ENCODE data around the gene EXD3.

Gene EXD3

DNA sequence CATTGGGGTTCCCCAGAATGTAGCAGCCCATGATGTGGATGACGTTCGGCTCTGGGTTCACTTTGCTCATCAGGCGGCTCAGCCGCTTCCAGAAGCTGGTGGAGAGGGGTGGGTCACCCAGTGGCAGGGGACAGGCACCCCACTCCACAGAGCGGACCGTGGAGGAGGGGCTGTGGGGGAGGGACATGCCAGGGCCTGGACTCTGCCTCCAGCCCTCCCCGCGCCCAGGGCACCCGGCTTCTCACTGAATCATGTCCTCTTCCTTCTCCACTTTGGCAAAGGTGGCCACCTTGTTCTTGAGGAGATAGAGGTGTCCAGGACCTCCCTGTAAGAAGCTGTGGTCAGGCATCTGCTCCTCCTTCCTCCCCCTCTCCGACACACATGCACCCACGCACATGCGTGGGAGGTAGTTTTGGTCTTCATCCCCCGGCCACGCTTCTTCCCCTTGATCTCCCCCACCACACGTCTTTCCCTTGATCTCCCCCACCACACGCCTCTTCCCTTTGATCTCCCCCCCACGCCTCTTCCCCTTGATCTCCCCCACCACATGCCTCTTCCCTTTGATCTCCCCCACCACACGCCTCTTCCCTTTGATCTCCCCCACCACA lies 27.1 kb upstream of the EXD3 start:
- no peak overlapping the region for H3K4me3 ChIP-seq (ENCODE audit: low read depth in 1 of 2, low read length in 2 of 2)
- H3K36me3 ChIP-seq (ENCODE audit: insufficient read depth, low read length) = no peaks in the 10 kb centered on the region
- no peaks in the 10 kb centered on the region for H3K9me3 ChIP-seq (ENCODE audit: low read length)
- no peak overlapping the region for H3K9ac ChIP-seq (ENCODE audit: low read length)
- H3K27me3 ChIP-seq (ENCODE audit: control insufficient read depth in 1 of 2, insufficient read depth in 2 of 2, low read length in 2 of 2) = no peaks in the 10 kb centered on the region
- peaks cover 8% of the 10 kb centered on the region for H3K4me1 ChIP-seq (ENCODE audit: insufficient read depth, low read length)
- H3K27ac ChIP-seq (ENCODE audit: low read depth, low read length) = no peak overlapping the region

DNA sequence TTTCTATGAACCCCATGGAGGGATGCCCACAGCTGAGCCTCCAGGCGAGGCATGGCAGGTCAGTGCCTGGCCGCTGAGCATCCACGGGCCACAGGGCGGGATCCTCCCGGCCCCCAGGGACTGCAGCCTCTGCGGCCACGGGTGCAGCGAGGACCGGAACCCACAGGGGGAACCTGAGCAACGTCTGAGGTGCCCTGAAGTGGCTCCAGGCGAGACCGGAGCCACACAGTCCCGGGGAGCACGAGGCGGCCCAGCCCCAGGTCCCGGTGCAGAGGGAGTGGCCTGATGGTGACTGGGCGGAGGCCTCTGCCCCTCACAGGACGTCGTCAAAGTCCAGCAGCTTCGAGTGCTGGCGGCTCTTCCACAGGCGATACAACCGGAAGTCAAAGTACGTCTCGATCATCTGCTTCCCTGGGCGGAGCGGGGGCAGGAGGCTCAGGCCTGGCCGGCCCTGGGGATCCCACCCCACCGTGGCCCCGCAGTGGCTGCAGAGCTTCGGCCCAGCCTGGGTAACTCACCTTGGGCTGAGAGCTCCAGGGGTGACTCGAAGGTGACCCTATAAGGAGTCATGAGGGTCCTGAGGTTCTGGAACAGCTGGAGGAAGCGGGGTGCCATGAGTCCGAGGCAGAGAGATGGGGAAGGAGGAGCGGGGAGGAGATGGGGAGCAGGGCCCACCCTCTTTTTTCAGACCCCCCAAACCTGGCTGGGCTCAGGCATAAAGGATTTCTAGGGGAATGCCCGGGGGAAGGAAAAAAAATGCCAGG lies 26.3 kb upstream of the EXD3 start:
- Histone ChIP-seq H3K36me3 (ENCODE audit: insufficient read depth, low read length) (no peaks in the 10 kb centered on the region), H3K9me3 (ENCODE audit: low read length) (no peaks in the 10 kb centered on the region), H3K4me3 (ENCODE audit: low read depth in 1 of 2, low read length in 2 of 2) (no peak overlapping the region), H3K4me1 (ENCODE audit: insufficient read depth, low read length) (peaks cover under 1% of the 10 kb centered on the region), H3K27ac (ENCODE audit: low read depth, low read length) (no peak overlapping the region), H3K9ac (ENCODE audit: low read length) (no peak overlapping the region), H3K27me3 (ENCODE audit: control insufficient read depth in 1 of 2, insufficient read depth in 2 of 2, low read length in 2 of 2) (peaks cover 0 to under 1% of the 10 kb centered on the region in 2 donors)

DNA sequence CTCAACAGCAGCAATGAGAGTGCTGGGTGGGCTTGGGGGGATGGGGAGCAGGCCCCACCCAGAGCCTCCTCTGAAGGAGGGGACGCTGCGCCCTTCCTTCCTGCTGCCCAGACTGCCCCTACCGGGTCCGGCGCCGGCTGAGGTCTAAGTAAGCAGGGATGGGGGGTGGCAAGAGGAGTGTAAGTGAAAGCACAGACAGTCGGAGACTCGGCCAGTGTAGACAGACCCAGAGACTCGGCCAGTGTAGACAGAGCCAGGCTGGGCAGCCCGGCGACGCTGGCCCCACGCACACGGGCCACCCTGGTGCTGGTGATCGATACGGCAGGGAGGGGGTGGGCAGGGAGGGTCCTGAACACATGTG lies 25.6 kb upstream of the EXD3 start:
- H3K27me3 ChIP-seq (ENCODE audit: control insufficient read depth in 1 of 2, insufficient read depth in 2 of 2, low read length in 2 of 2) = peaks cover 0 to 4% of the 10 kb centered on the region in 2 donors
- H3K9ac ChIP-seq (ENCODE audit: low read length) = no peak overlapping the region
- no peaks in the 10 kb centered on the region for H3K9me3 ChIP-seq (ENCODE audit: low read length)
- H3K36me3 ChIP-seq (ENCODE audit: insufficient read depth, low read length) = no peaks in the 10 kb centered on the region
- H3K4me1 ChIP-seq (ENCODE audit: insufficient read depth, low read length) = no peaks in the 10 kb centered on the region
- no peak overlapping the region for H3K27ac ChIP-seq (ENCODE audit: low read depth, low read length)
- H3K4me3 ChIP-seq (ENCODE audit: low read depth in 1 of 2, low read length in 2 of 2) = no peak overlapping the region

DNA sequence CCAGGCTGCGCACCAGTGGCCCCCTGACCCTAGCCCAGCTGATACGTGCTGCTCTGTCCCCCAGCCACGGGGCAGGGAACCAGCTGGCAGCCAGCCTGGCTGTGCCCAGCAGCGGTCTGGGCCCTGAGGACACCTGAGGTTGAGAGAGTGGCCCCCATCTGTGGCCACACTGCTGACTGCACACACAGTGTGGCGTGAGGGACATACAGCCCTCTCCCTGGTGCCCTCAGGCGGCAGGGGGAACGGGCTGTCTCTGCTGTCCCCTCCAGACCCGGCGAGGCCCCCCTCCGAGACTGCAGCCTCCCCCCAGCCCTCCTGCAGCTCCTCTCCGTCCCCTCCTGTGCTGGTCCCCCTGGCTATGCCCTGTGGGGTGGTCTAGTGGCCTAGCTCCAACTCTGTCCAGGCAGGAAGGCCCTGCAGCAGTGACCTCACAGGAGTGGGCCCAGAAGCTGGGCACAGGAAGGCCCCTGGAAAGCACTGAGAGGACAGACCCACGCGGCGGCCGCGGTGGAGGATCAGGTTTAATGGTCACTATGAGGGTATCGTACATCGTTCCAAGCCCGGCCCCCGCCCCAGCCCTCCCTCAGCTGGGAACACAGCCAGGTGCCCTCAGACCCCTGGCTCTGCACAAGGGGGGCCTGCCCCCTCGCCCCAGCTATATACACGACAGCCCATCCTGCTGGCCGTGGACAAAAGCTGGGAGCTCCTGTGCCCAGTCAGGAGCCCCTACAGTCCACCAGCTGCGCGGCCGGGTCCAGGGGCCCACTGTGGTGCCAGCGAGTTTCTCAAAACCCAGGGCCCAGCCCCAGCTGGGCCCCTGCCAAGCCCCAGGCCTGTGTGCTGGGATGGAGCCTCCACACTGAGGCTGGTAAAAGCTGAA lies 25.0 kb upstream of the EXD3 start:
- no peaks in the 10 kb centered on the region for H3K9me3 ChIP-seq (ENCODE audit: low read length)
- no peaks in the 10 kb centered on the region for H3K36me3 ChIP-seq (ENCODE audit: insufficient read depth, low read length)
- H3K4me3 ChIP-seq (ENCODE audit: low read depth in 1 of 2, low read length in 2 of 2) = no peak overlapping the region
- no peaks in the 10 kb centered on the region for H3K4me1 ChIP-seq (ENCODE audit: insufficient read depth, low read length)
- H3K27me3 ChIP-seq (ENCODE audit: control insufficient read depth in 1 of 2, insufficient read depth in 2 of 2, low read length in 2 of 2) = peaks cover 0 to 4% of the 10 kb centered on the region in 2 donors
- H3K9ac ChIP-seq (ENCODE audit: low read length) = no peak overlapping the region
- no peak overlapping the region for H3K27ac ChIP-seq (ENCODE audit: low read depth, low read length)

DNA sequence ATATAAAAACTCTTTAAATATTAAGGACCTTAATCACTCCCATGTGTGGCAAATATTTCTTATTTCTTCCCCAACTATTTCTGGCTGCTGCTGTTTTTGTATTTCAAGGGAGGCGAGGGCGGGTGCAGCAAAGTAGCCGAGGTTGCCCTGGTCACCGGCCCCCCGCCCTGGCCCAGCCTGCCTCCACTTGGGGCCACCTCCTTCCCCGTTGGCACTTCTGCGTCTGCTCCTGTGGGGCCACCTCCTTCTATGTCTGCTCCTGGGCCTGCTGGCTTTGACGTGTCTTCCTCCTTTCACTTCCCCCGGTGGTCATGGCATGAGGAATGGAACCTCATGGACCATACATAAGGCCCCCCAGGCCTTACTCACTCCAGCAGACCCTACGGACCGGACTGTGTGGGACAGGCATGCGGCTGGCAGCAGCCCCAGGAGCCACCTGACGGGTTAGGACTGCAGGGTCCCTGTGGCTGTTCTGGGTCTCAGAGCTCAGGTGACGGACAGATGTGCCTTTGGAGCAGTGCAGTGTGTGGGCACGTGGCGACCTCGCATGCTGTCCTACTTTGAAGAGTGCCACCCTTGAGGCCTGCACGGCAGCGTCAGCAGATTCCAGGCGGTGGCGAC lies 24.0 kb upstream of the EXD3 start:
- no peak overlapping the region for H3K9ac ChIP-seq (ENCODE audit: low read length)
- H3K36me3 ChIP-seq (ENCODE audit: insufficient read depth, low read length) = no peaks in the 10 kb centered on the region
- H3K27ac ChIP-seq (ENCODE audit: low read depth, low read length) = no peak overlapping the region

DNA sequence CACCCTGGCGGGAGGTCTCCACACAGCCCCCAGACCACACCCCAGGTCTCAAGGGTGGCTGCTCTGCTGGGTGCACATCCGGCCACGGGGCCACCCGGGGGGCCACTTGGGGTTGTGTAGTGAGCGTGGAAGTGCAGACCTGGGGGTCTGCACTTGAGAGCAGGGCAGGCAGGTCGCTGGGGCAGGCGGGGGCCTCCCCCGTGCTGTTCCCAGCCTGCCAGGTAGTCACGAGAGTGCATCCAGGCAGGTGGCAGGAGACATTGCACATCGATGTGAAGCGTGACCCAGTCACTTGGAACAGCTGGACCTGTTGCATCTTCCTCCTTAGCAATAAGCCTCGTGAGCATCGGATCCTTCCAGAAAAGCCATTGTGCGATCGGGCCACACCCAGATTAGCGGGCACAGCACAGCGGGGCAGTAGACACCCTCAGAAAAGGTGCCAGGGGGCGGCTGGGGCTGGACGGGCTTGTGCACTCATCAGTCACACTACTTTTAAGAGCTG lies 23.0 kb upstream of the EXD3 start:
- Histone ChIP-seq H3K36me3 (ENCODE audit: insufficient read depth, low read length) (no peaks in the 10 kb centered on the region), H3K4me3 (ENCODE audit: low read depth in 1 of 2, low read length in 2 of 2) (no peak overlapping the region), H3K9me3 (ENCODE audit: low read length) (no peaks in the 10 kb centered on the region), H3K9ac (ENCODE audit: low read length) (no peak overlapping the region), H3K27me3 (ENCODE audit: control insufficient read depth in 1 of 2, insufficient read depth in 2 of 2, low read length in 2 of 2) (peaks cover 0 to 4% of the 10 kb centered on the region in 2 donors), H3K4me1 (ENCODE audit: insufficient read depth, low read length) (no peaks in the 10 kb centered on the region), H3K27ac (ENCODE audit: low read depth, low read length) (no peak overlapping the region)

More for the DNA sequence above, 24.0 kb upstream of the EXD3 start:
- Histone ChIP-seq H3K9me3 (ENCODE audit: low read length) (no peaks in the 10 kb centered on the region), H3K4me1 (ENCODE audit: insufficient read depth, low read length) (no peaks in the 10 kb centered on the region), H3K4me3 (ENCODE audit: low read depth in 1 of 2, low read length in 2 of 2) (no peak overlapping the region), H3K27me3 (ENCODE audit: control insufficient read depth in 1 of 2, insufficient read depth in 2 of 2, low read length in 2 of 2) (peaks cover 0 to 4% of the 10 kb centered on the region in 2 donors)

DNA sequence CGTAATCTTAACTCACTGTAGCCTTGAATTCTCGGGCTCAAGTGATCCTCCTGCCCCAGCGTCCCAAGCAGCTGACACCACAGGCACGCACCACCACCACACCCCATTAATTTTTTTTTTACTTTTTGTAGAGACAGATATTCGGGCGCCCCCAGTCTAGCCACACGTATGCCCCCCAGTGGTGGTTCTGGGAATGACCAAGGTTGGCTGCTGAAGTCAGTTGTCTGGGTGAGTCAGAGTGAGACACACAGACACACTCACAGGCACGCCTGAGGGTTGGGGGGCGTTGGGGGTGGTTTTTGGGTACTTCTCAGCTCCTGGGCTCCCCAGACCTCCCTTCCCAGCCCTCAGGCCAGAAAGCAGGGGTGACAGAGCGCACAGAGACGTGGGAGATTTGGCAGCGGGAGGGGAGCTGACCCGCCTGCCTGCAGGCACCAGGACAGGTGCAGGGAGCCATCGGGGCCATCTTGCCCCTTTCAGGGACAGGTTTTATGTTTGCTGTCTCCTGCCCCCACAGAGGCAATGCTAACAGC lies 22.4 kb upstream of the EXD3 start:
- Histone ChIP-seq H3K9ac (ENCODE audit: low read length) (no peak overlapping the region), H3K4me1 (ENCODE audit: insufficient read depth, low read length) (no peaks in the 10 kb centered on the region), H3K36me3 (ENCODE audit: insufficient read depth, low read length) (no peaks in the 10 kb centered on the region), H3K27ac (ENCODE audit: low read depth, low read length) (no peak overlapping the region), H3K27me3 (ENCODE audit: control insufficient read depth in 1 of 2, insufficient read depth in 2 of 2, low read length in 2 of 2) (peaks cover 0 to 4% of the 10 kb centered on the region in 2 donors), H3K9me3 (ENCODE audit: low read length) (no peaks in the 10 kb centered on the region), H3K4me3 (ENCODE audit: low read depth in 1 of 2, low read length in 2 of 2) (no peak overlapping the region)

DNA sequence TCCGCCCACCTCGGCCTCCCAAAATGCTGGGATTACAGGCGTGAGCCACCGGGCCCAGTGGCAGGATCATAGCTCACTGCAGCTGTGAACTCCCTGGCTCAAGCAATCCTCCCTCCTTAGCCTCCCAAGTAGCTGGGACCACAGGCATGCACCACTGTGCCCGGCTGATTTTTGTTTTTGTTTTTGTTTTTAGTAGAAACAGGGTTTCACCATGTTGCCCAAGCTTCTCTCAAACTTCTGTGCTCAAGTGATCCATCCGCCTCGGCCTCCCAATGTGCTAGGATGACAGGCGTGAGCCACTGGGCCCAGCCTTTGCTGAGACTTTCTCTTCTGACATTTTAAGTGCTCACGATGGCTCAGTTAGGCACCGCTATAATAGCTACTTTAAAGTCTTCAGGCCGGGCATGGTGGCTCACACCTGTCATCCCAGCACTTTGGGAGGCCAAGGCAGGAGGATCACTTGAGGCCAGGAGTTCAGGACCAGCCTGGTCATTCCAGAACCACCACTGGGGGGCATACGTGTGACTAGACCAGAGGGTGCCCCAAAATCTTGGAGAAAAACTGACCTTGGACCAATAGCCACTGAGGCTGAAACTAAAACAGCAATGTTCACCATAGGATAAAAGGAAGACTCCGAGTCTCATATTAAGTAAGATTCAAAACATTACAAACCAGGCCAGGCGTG lies 21.3 kb upstream of the EXD3 start:
- Histone ChIP-seq H3K9ac (ENCODE audit: low read length) (no peak overlapping the region), H3K27ac (ENCODE audit: low read depth, low read length) (no peak overlapping the region), H3K4me3 (ENCODE audit: low read depth in 1 of 2, low read length in 2 of 2) (no peak overlapping the region), H3K27me3 (ENCODE audit: control insufficient read depth in 1 of 2, insufficient read depth in 2 of 2, low read length in 2 of 2) (peaks cover 0 to 7% of the 10 kb centered on the region in 2 donors), H3K9me3 (ENCODE audit: low read length) (no peaks in the 10 kb centered on the region), H3K36me3 (ENCODE audit: insufficient read depth, low read length) (no peaks in the 10 kb centered on the region), H3K4me1 (ENCODE audit: insufficient read depth, low read length) (no peaks in the 10 kb centered on the region)

DNA sequence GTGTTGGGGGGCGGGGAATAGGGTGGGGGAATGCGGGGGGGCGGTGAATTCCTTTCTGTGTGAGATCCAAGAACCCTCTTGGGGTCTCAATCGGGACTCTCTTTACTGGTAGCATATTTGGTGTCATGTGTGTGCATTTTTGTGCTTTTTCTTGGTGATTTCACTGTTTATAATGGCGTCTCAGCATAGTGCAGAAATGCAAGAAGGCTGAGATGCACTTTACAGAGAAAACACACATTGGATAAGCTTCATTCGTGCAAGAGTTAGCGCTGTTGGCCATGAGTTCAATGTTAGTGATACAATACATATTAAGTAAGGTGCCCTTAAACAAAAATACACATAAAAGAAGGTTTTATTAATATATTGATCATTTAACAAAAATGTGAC lies 19.0 kb upstream of the EXD3 start:
- no peak overlapping the region for H3K27ac ChIP-seq (ENCODE audit: low read depth, low read length)
- H3K36me3 ChIP-seq (ENCODE audit: insufficient read depth, low read length) = no peaks in the 10 kb centered on the region
- no peak overlapping the region for H3K4me3 ChIP-seq (ENCODE audit: low read depth in 1 of 2, low read length in 2 of 2)
- peaks cover 0 to 30% of the 10 kb centered on the region in 2 donors for H3K27me3 ChIP-seq (ENCODE audit: control insufficient read depth in 1 of 2, insufficient read depth in 2 of 2, low read length in 2 of 2)
- no peaks in the 10 kb centered on the region for H3K9me3 ChIP-seq (ENCODE audit: low read length)
- H3K9ac ChIP-seq (ENCODE audit: low read length) = no peak overlapping the region
- H3K4me1 ChIP-seq (ENCODE audit: insufficient read depth, low read length) = no peaks in the 10 kb centered on the region

DNA sequence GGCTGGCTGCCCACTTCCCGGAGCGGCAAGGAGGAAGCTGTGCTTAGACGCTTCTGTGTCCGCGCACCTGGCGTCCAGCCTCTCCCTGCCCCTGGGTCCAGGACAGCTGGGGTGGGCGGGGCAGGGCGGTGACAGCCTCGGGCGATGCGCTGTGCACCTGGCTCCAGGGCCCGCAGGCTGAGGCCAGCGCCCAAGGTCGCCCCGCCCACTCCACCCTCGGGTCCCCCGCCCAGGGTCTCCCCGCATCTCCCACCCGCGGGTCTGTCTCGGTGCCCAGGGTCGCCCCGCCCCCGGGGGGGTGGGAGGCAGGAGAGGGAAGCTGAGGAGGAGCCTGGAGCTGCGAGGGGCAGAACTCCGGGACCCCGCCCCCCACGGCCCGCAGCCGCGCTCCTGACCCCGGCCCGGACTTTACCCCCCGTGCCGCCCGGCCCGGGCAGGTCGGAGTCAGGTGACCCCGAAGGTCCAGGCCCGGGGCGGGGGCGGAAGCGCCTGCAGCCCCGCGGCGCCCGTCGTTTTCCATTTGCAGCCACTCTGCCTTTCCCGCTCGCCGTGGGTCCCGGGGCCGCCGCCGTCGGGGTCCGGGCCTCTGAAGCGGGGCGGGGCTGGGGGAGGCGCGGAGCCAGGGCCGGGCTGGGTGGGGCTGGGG lies 18.4 kb upstream of the EXD3 start, which contains the start of gene ENTPD8:
TSS of gene ENTPD8 (minus strand) at position 69 of the 646 bp plus-strand sequence. CDS start 3,072 bp downstream, outside the sequence.
- no peaks in the 10 kb centered on the region for H3K36me3 ChIP-seq (ENCODE audit: insufficient read depth, low read length)
- no peak within 1 kb of the TSS for H3K9ac ChIP-seq (ENCODE audit: low read length)
- peak within 1 kb of the TSS in 1 of 2 donors; percentile 20 for H3K4me3 ChIP-seq (ENCODE audit: low read depth in 1 of 2, low read length in 2 of 2)
- H3K4me1 ChIP-seq (ENCODE audit: insufficient read depth, low read length) = no peaks in the 10 kb centered on the region
- H3K27ac ChIP-seq (ENCODE audit: low read depth, low read length) = no peak within 1 kb of the TSS
- peaks cover 0 to 30% of the 10 kb centered on the region in 2 donors for H3K27me3 ChIP-seq (ENCODE audit: control insufficient read depth in 1 of 2, insufficient read depth in 2 of 2, low read length in 2 of 2)
- no peaks in the 10 kb centered on the region for H3K9me3 ChIP-seq (ENCODE audit: low read length)
